A172 (cell line): ENCODE results near the gene MMGT1. TPM values are rescaled to one million over a fixed set of nuclear protein-coding genes. Genes with fewer than 3 reads are reported as not detected.
"Not testable (repeated sequence)": the region's sequence is repeated elsewhere in the genome, so short reads cannot be mapped to it uniquely, and the experiment has no call there.

Source experiments
- DNase-seq: peaks from one replicate; pipeline ENCODE4 v3.0.0-alpha.2; 2015; ENCODE audit warnings: low spot score
- total RNA-seq: library from RNA; depleted of rRNA; stranded (reverse); fragments of >200 nt; shearing (Covaris generic); gene quantifications from 2 replicates; pipeline ENCODE4 v1.2.3, GENCODE V29; 2014; rRNA removed

MMGT1 gene
- total RNA-seq, 1 experiment from 2014 or later = 9.5 TPM

- no peak for DNase-seq
These were observed 45.9 kb downstream of the MMGT1 start for GRCh38 chrX:135927897-135928296.

GRCh38 chrX:135923353-135923752, 50.4 kb downstream of the MMGT1 start:
- no peak for DNase-seq

GRCh38 chrX:135920516-135920915, 53.3 kb downstream of the MMGT1 start:
- not testable (repeated sequence) for DNase-seq

- DNase-seq = no peak
These were observed 59.4 kb downstream of the MMGT1 start for GRCh38 chrX:135914404-135914803.

Other genes with a start within 250 kb of the MMGT1 start
- gene CT45A3, start 205.8 kb downstream of the MMGT1 start, total RNA-seq = not detected in 2 replicates
- not detected in 2 replicates for gene CT45A5, start 188.5 kb downstream of the MMGT1 start, total RNA-seq
- not detected in 2 replicates for gene CT45A6, start 171.2 kb downstream of the MMGT1 start, total RNA-seq
- not detected in 2 replicates for gene CT45A2, start 154.0 kb downstream of the MMGT1 start, total RNA-seq
- gene CT45A7, start 136.7 kb downstream of the MMGT1 start, total RNA-seq = not detected in 2 replicates
- not detected in 2 replicates for gene CT45A8, start 119.5 kb downstream of the MMGT1 start, total RNA-seq
- gene CT45A9, start 102.2 kb downstream of the MMGT1 start, total RNA-seq = not detected in 2 replicates
- gene CT45A10, start 80.5 kb downstream of the MMGT1 start, total RNA-seq = not detected in 2 replicates
- not detected in 2 replicates for gene SAGE1, start 80.3 kb downstream of the MMGT1 start, total RNA-seq
- gene SLC9A6, start 11.4 kb upstream of the MMGT1 start, total RNA-seq = 6.8 and 12.2 TPM in 2 replicates
- gene FHL1, start 173.5 kb upstream of the MMGT1 start, total RNA-seq = 5.3 and 7.2 TPM in 2 replicates